Left renal cortex interstitium (tissue), 4 donors: ENCODE results near the gene SCO2. TPM values are rescaled to one million over a fixed set of nuclear protein-coding genes. Genes with fewer than 3 reads are reported as not detected.
"Not testable (repeated sequence)": the region's sequence is repeated elsewhere in the genome, so short reads cannot be mapped to it uniquely, and the experiment has no call there.

ENCODE experiments used
- DNase-seq, 4 donors: peaks; one replicate each; pipeline ENCODE4 v3.0.0-alpha.2; 2013; ENCODE audit warnings: low read depth in 4 of 4, low spot score in 2 of 4, missing footprints in 1 of 4
- polyA plus RNA-seq, 4 donors: library from polyadenylated mRNA; unstranded; fragments of 120-200 nt; gene quantifications; one replicate each; pipeline ENCODE4 v1.2.1, GENCODE V29; 2013; ENCODE audit not compliant: insufficient read length in 4 of 4

SCO2 gene
- polyA plus RNA-seq, 4 donors: 0.57 to 5.1 (median 2.4) TPM; not detected in 1

DNA sequence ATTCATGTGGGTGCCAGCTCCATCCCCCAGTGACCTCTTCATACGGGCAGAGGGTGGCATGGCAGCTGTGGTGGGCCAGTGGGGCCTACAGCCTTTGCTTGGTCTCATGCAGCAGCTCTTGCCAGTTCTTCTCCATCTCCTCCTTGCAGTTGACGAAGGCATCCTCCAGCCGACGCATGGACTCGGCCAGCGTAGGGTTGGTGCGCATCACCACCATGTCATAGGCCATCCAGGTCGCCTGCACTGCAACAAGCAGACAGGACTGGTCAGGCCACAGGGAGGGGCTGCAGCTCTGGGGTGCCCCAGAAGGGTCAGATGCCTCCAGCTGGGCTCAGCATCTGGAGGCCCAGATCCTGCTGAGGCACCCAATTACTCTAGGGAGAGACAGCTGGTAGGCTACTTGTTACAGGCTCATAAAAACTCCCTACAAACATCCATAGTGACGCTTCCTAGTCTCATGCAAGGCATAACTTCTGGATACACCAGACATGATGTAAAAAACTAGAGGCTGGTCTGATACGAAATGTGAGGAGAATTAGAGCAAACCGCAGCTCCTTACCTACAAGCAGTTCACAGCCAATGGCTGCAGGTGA lies 25.9 kb upstream of the SCO2 start:
- DNase-seq: no peak

- no peak for DNase-seq
Observed at GRCh38 chr22:50550395-50550794, 25.0 kb upstream of the SCO2 start.

DNA sequence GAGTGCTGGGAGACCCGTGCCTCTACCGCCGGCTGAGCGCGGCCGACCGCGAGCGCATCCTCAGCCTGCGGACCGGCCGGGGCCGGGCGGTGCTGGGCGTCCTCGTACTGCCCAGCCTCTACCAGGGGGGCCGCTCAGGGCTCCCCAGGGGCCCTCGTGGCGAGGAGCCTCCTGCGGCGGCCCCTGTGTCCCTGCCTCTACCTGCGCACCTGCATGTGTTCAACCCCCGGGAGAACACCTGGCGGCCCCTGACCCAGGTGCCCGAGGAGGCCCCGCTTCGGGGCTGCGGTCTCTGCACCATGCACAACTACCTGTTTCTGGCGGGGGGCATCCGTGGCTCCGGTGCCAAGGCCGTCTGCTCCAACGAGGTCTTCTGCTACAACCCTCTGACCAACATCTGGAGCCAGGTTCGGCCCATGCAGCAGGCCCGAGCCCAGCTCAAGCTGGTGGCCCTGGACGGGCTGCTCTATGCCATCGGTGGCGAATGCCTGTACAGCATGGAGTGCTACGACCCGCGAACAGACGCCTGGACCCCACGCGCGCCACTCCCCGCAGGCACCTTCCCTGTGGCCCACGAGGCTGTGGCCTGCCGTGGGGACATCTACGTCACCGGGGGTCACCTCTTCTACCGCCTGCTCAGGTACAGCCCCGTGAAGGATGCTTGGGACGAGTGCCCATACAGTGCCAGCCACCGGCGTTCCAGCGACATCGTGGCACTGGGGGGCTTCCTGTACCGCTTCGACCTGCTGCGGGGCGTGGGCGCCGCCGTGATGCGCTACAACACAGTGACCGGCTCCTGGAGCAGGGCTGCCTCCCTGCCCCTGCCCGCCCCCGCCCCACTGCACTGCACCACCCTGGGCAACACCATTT lies 23.8 kb upstream of the SCO2 start:
- DNase-seq: no peak

- no peak for DNase-seq
Observed at GRCh38 chr22:50548040-50548920, 22.9 kb upstream of the SCO2 start.

GRCh38 chr22:50547263-50547985 lies 22.0 kb upstream of the SCO2 start:
- no peak for DNase-seq

- no peak for DNase-seq
Observed at GRCh38 chr22:50546326-50547262, 21.2 kb upstream of the SCO2 start.

- no peak for DNase-seq
Observed at GRCh38 chr22:50545522-50546325, 20.3 kb upstream of the SCO2 start, which contains the start of gene KLHDC7B. KLHDC7B (plus strand) TSS chr22:50545899; CDS start chr22:50546244, 345 bp downstream.

DNA sequence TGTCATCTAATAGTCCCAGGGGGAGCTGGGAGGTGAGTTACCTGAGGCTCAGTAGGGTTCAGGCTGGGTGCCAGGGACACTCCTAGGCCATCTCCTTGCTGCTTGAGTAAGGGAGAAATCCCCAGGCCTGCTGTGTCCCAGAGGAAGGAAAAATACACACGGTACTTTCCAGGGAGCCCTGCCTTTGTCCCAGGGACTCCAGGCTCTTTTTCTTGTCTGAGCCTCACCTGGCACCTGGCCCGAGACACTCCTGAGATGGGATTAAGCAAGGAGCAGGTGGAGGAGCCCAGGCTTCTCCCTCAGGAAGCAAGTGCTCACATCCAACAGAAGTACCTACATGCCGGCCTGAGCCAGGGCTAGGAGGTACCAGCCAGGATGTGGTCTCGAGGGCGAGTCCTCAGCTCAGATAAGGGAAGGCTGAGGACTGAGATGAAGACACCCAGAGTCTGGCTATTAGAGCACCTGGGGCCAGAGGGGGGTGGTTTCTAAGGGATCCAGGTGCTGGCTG lies 19.4 kb upstream of the SCO2 start:
- no peak for DNase-seq

DNA sequence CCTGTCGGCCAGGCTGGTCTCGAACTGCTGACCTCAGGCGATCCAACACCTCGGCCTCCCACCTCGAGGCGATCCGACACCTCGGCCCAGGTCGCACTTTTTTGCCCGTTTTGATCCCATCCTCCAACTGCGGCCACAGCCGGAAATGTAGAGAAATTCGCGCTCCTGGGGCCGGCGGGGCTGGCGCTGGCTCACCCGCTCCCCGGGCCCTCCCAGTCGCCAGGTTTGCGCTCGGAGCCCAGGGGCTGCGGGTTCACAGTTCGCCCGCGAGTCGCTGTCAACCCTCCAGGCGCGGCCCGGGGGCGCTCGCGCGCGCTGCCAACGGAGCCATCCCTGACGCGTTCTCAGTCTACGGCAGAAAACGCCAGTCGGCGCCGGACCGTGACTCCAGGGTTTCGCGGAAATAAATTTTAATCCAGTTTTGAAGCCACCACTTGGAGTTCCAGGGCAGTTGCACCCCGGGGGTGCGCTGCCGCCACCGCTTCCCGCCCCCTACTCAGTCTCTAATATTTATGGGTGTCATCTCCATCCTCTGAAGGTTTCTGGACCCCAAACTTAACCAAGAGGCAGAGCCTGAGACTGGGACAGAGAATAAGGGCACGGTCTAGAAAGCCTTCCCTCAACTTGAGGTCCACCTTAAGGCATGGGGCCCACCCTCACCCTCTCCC lies 18.8 kb upstream of the SCO2 start:
- DNase-seq: no peak

DNA sequence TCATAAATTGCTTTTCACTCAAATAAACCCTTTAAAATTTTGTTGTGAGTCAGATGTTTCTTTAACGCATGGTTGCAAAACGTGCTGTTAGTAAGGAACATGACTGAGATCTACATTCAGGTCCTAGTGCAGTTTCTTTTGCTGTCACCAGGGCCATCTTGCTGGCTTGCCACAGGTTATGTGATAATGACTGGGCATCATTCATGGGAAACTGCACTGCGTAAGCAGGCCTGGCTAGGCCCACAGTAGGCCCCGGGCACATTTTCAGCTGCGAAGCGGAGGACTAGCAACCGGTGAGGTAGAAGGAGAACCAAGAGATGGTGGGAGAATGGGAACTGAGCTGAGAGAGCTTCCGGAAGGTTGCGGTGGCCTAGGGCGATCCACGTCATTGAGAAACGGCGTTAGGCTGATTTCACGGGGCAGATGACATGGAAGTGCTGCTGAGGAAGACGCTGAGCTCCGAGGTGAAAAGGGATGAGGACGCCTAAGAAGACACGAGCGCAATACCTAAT lies 17.1 kb upstream of the SCO2 start:
- no peak for DNase-seq

- not testable (repeated sequence) for DNase-seq
Observed at GRCh38 chr22:50541667-50542026, 16.2 kb upstream of the SCO2 start.

- no peak for DNase-seq
Observed at GRCh38 chr22:50540381-50540780, 15.0 kb upstream of the SCO2 start.

GRCh38 chr22:50537765-50538164 lies 12.4 kb upstream of the SCO2 start:
- no peak for DNase-seq

DNA sequence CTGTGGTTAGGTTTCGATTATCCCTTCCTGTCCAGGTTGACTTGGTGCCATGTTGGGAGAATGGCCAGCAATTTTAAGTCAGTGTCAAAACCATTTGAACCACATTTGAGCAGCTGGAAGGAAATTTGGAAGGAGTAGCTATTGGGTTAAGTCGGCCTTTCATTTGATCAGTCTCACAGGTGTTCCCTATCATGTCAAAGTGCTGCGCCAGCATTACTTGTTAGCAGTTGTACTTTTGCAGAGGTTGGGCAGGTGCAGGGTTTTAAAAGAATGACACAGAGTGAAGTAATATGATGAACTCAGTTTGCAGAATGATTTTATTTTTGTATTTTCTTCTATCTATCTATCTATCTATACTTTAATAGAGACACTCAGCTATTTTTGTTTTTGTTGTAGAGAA lies 10.8 kb upstream of the SCO2 start:
- no peak for DNase-seq

GRCh38 chr22:50535113-50535512 lies 9.7 kb upstream of the SCO2 start:
- DNase-seq: no peak

- not testable (repeated sequence) for DNase-seq
Observed at GRCh38 chr22:50533856-50534711, 8.7 kb upstream of the SCO2 start.
